SU-DHL-6 (cell line): Measurements from ENCODE around the gene P2RY14.
A peak's percentile ranks its signal among the peaks of the same experiment; 100 is the strongest.

ENCODE experiments used
- H2AFZ ChIP-seq: fragments of 200-600 bp; sonication (generic); 2 replicates; pipeline ENCODE4 v1.6.1; 2014; ENCODE audit warnings: low read depth, mild to moderate bottlenecking, moderate library complexity, mixed read lengths, antibody characterized with exemption, low read length; ENCODE audit not compliant: severe bottlenecking
- H3F3A ChIP-seq: fragments of 200-600 bp; shearing (Covaris generic); 2 replicates; pipeline ENCODE4 v1.6.0; 2016; ENCODE audit warnings: antibody characterized with exemption, mild to moderate bottlenecking; ENCODE audit not compliant: insufficient read depth
- H3K27ac ChIP-seq: fragments of 200-600 bp; sonication (generic); 2 replicates; pipeline ENCODE4 v1.5.1; 2016; ENCODE audit warnings: low read depth, mild to moderate bottlenecking, low read length, moderate library complexity, mixed read lengths
- H3K27me3 ChIP-seq: fragments of 200-600 bp; sonication (generic), shearing (Covaris generic); 2 replicates; pipeline ENCODE4 v1.6.0; 2014; ENCODE audit warnings: mild to moderate bottlenecking, low read length
- H3K36me3 ChIP-seq: fragments of 200-600 bp; sonication (generic); 2 replicates; pipeline ENCODE4 v1.6.1; 2014; ENCODE audit warnings: mild to moderate bottlenecking, low read length, mixed read lengths
- H3K4me2 ChIP-seq: fragments of 300-600, 200-600 bp; shearing (Covaris generic), sonication (generic); 2 replicates; pipeline ENCODE4 v1.6.0; 2014; ENCODE audit warnings: low read length, low read depth, mild to moderate bottlenecking; ENCODE audit not compliant: poor library complexity, severe bottlenecking
- H3K4me3 ChIP-seq: fragments of 200-600 bp; sonication (generic); 2 replicates; pipeline ENCODE4 v1.5.1; 2014; ENCODE audit warnings: antibody characterized with exemption, low read length, mild to moderate bottlenecking, mixed read lengths; ENCODE audit not compliant: insufficient read depth, poor library complexity, severe bottlenecking
- H3K79me2 ChIP-seq: fragments of 200-600 bp; sonication (generic); 2 replicates; pipeline ENCODE4 v1.6.1; 2014; ENCODE audit warnings: mild to moderate bottlenecking, low read length, moderate library complexity; ENCODE audit not compliant: insufficient read depth
- H3K9ac ChIP-seq: fragments of 200-600 bp; sonication (generic); 2 replicates; pipeline ENCODE4 v1.7.0; 2014; ENCODE audit warnings: mild to moderate bottlenecking, low read length
- H3K9me2 ChIP-seq: fragments of 200-600 bp; sonication (generic); replicated peaks from 2 replicates; pipeline ENCODE4 v1.6.1; 2014; ENCODE audit warnings: low read length; ENCODE audit not compliant: insufficient read depth
- H3K9me3 ChIP-seq: fragments of 200-600 bp; sonication (generic); 2 replicates; pipeline ENCODE4 v1.6.1; 2014; ENCODE audit warnings: low read length, mixed read lengths; ENCODE audit not compliant: insufficient read depth
- H4K20me1 ChIP-seq: fragments of 200-600 bp; sonication (generic); 2 replicates; pipeline ENCODE4 v1.6.1; 2014; ENCODE audit warnings: low read depth, mild to moderate bottlenecking, antibody characterized with exemption, low read length, moderate library complexity, mixed read lengths
- CTCF ChIP-seq: fragments of 200-600 bp; sonication (generic); IDR thresholded peaks from one replicate; pipeline ENCODE4 v1.5.1; 2017; ENCODE audit warnings: antibody characterized with exemption, mild to moderate bottlenecking, low read length, moderate library complexity; ENCODE audit not compliant: insufficient read depth, poor library complexity, severe bottlenecking
- EZH2phosphoT487 ChIP-seq: fragments of 200-600 bp; sonication (generic), shearing (Covaris generic); conservative IDR thresholded peaks from 2 replicates; pipeline ENCODE4 v1.6.1; 2018; ENCODE audit warnings: mild to moderate bottlenecking, antibody characterized with exemption, low read length, moderate library complexity, mixed read lengths

The P2RY14 gene

DNA sequence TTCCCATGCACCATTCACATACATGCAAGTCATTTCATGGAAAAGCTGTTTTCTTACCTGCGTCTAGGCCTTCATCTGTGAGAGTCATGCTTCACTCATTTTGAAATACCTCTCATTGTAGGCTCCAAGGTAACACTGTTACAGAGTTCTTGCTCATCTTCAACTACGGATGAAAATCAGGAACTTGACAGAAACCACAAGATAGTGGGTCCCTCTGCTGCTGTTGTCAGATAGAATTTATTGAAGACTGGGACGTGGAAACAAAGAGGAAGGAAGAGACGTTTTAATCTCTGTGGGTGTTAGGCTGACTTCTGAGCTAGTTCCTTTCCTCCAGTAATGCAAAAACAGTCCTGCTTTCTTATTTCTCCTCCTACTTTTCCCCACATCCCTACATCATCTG lies at the start of gene P2RY14:
Gene P2RY14 (minus strand): TSS at position 313 of the 400 bp plus-strand sequence. CDS start 64,226 bp downstream, outside the sequence.
- no peak within 1 kb of the TSS for H2AFZ ChIP-seq
- H4K20me1 ChIP-seq, result no peaks in the 10 kb centered on the region
- H3K36me3 ChIP-seq, result no peaks in the 10 kb centered on the region
- H3K9me2 ChIP-seq, result no peaks in the 10 kb centered on the region
- no peaks in the 10 kb centered on the region for H3K9me3 ChIP-seq
- H3K27me3 ChIP-seq, result no peaks in the 10 kb centered on the region
- H3K4me3 ChIP-seq, result no peak within 1 kb of the TSS
- H3K79me2 ChIP-seq, result no peaks in the 10 kb centered on the region
- H3F3A ChIP-seq, result 0 out of 2 replicates have a peak, but pooled peaks cover 3% of the 10 kb centered on the region
- H3K9ac ChIP-seq, result no peak within 1 kb of the TSS
- H3K4me2 ChIP-seq, result no peak within 1 kb of the TSS
- no peak within 1 kb of the TSS for H3K27ac ChIP-seq
- TF ChIP-seq CTCF (no peak), EZH2phosphoT487 (no peak)

DNA sequence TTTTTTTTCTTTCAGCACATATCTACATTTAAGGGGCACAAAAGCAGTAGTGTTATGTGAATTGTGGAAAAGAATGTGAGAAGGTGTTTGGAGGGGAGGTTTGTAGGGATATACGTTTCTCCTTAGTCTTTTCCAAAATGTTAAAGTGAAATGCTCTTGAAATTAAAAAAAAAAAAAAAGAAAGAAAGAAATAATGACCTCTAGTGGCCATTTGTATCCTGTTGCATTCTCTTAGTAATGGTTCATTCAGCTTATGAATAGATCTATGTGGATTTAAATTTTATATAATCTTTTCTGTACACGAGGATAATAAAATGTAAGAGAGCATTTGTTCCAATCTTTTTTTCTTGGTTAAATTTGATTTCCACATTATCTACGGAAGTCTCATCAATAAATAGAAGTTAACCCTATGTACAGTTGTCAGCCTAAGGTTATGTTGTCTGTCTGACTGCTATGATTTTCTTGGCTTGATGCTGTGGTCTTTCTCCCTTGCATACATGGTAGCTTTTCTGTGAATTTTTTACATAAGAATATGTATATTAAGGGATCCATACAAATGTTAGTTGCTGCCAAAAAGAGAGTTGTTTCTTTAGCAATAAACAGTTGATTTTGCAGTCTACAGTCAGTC lies 49.3 kb upstream of the P2RY14 start:
- H3K79me2 ChIP-seq, result no peaks in the 10 kb centered on the region
- no peaks in the 10 kb centered on the region for H3K9me3 ChIP-seq
- H3K9ac ChIP-seq, result no peak overlapping the region
- H2AFZ ChIP-seq, result no peak overlapping the region
- H3F3A ChIP-seq, result no peaks in the 10 kb centered on the region
- H3K9me2 ChIP-seq, result no peaks in the 10 kb centered on the region
- H3K36me3 ChIP-seq, result no peaks in the 10 kb centered on the region
- H3K4me2 ChIP-seq, result no peak overlapping the region
- TF ChIP-seq EZH2phosphoT487, result no peak
- TF ChIP-seq CTCF, result peak; percentile 66
- no peak overlapping the region for H3K4me3 ChIP-seq
- no peaks in the 10 kb centered on the region for H4K20me1 ChIP-seq
- H3K27ac ChIP-seq, result no peak overlapping the region
- no peaks in the 10 kb centered on the region for H3K27me3 ChIP-seq

GRCh38 chr3:151322511-151322910 lies 44.2 kb upstream of the P2RY14 start:
- no peaks in the 10 kb centered on the region for H3K79me2 ChIP-seq
- H3F3A ChIP-seq, result no peaks in the 10 kb centered on the region
- no peaks in the 10 kb centered on the region for H3K9me3 ChIP-seq
- H3K4me3 ChIP-seq, result no peak overlapping the region
- no peak overlapping the region for H3K9ac ChIP-seq
- no peaks in the 10 kb centered on the region for H3K27me3 ChIP-seq
- H3K4me2 ChIP-seq, result no peak overlapping the region
- H3K36me3 ChIP-seq, result no peaks in the 10 kb centered on the region
- no peaks in the 10 kb centered on the region for H4K20me1 ChIP-seq
- no peak overlapping the region for H3K27ac ChIP-seq
- no peak overlapping the region for H2AFZ ChIP-seq
- H3K9me2 ChIP-seq, result no peaks in the 10 kb centered on the region
- TF ChIP-seq EZH2phosphoT487, result no peak
- no peak for TF ChIP-seq CTCF
